ENCODE results near the gene SERPINA1. TPM values are rescaled to one million over a fixed set of nuclear protein-coding genes. Genes with fewer than 3 reads are reported as not detected.

The SERPINA1 gene
- total RNA-seq, 6 experiments from 2014 or later: 0.07 to 0.40 (median 0.17) TPM; not detected in 3

DNA sequence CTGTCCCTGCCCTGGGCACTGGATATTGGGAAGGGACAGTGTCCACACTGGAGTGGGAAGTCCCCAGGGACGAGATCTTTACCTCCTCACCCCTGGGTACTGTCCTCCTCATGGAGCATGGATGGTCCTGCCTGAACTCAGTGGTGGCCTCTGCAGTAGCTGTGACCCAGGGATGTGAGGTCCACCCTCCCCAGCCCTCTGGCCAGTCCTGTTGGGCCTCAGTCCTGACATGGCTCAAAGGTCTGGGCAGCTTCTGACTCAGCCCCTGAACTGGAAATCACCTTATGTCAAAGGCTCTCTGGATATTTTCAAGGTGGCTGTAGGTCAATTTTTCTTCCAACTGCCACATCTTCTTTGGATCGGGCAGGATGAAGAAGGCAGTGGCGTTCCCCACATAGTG, 24.4 kb downstream of the SERPINA1 start:
- TF ChIP-seq, protein P1, sequence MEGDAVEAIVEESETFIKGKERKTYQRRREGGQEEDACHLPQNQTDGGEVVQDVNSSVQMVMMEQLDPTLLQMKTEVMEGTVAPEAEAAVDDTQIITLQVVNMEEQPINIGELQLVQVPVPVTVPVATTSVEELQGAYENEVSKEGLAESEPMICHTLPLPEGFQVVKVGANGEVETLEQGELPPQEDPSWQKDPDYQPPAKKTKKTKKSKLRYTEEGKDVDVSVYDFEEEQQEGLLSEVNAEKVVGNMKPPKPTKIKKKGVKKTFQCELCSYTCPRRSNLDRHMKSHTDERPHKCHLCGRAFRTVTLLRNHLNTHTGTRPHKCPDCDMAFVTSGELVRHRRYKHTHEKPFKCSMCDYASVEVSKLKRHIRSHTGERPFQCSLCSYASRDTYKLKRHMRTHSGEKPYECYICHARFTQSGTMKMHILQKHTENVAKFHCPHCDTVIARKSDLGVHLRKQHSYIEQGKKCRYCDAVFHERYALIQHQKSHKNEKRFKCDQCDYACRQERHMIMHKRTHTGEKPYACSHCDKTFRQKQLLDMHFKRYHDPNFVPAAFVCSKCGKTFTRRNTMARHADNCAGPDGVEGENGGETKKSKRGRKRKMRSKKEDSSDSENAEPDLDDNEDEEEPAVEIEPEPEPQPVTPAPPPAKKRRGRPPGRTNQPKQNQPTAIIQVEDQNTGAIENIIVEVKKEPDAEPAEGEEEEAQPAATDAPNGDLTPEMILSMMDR (IDR thresholded peaks at IDR 0.05): no peak
- H3K4me1 Mint-ChIP-seq (ENCODE audit: low read depth): no peaks in the 10 kb centered on the region
- no peak for DNase-seq
- peaks cover 6% of the 10 kb centered on the region; the same call in 1 of the 2 replicates for H3K9me3 Mint-ChIP-seq
- H3K4me3 Mint-ChIP-seq: no peak overlapping the region
- H3K27ac Mint-ChIP-seq: no peak overlapping the region
- H3K36me3 Mint-ChIP-seq (ENCODE audit: low read depth): no peaks in the 10 kb centered on the region
- H3K27me3 Mint-ChIP-seq (ENCODE audit: insufficient read depth): peaks cover 5% of the 10 kb centered on the region

DNA sequence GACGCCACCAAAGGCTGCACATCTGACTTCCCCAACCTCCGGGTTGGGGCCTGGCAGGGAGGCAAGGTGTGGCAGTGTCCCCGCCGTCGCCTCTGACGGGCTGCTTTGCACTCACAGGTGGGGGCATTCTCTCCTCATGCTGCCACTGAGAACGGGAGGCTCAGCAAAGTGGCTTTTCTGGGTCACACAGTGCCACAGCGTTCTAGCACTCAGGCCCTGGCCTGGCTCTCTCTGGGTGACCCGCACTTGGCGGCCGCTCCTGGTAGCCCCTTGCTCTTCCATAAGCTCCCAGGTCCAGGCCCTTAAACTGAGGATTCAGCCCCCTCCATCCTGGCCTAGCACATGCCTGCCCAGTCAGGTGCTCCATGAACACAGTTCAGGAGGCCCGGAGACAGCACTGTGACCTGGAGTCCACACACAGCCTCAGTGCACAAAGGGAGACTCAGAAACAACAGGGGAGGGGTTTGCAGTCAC, 25.2 kb downstream of the SERPINA1 start:
- no peaks in the 10 kb centered on the region for H3K36me3 Mint-ChIP-seq (ENCODE audit: low read depth)
- DNase-seq: no peak
- H3K4me1 Mint-ChIP-seq (ENCODE audit: low read depth): no peaks in the 10 kb centered on the region
- peaks cover 5% of the 10 kb centered on the region for H3K27me3 Mint-ChIP-seq (ENCODE audit: insufficient read depth)
- no peak overlapping the region for H3K4me3 Mint-ChIP-seq
- peaks cover 6% of the 10 kb centered on the region; the same call in 1 of the 2 replicates for H3K9me3 Mint-ChIP-seq
- H3K27ac Mint-ChIP-seq: no peak overlapping the region
- TF ChIP-seq, protein P1 (IDR thresholded peaks at IDR 0.05): no peak

DNA sequence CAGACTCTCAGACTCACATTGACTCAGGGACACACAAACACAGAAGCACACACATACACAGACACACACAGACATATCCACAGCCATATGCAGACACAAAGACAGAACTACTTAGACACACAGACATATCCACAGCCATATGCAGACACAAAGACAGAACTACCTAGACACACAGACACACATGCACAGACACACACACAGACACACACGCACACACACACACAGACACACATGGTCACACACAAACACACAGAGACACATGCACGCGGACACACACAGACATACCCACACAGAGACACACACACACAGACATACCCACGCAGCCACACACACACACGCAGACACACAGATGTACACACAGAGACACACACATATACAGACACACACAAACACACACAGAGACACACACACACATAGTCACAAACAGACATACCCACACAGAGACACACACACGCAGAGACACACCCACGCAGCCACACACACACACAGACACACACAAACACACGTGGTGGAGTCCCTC, 25.7 kb downstream of the SERPINA1 start:
- TF ChIP-seq, protein P1 (IDR thresholded peaks at IDR 0.05): no peak
- Mint-ChIP-seq H3K4me3 (no peak overlapping the region), H3K4me1 (ENCODE audit: low read depth) (no peaks in the 10 kb centered on the region), H3K27me3 (ENCODE audit: insufficient read depth) (peaks cover 5% of the 10 kb centered on the region), H3K36me3 (ENCODE audit: low read depth) (no peaks in the 10 kb centered on the region), H3K27ac (no peak overlapping the region), H3K9me3 (peaks cover 6% of the 10 kb centered on the region; the same call in 1 of the 2 replicates)
- no peak for DNase-seq

DNA sequence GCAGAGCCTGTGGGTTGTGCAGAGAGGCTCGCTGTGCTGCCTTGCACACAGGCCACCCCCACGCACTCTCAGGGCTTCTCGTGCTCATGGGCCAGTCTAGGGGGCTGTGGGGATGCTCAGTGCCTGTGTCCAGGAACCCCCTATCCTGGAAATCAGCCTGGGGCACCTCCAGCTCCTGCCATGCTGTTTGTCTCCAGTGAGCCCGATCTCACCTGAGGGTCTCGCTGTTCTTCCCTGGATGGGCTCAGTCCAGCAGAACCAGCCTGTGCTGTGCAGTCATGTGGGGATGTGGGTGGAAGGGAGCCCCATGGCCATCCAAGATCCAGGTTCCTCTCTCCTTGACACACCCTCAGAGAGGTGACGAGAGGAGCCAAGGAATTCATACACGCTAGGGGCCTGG, 26.7 kb downstream of the SERPINA1 start:
- TF ChIP-seq, protein P1 (IDR thresholded peaks at IDR 0.05): no peak
- peaks cover 5% of the 10 kb centered on the region for H3K27me3 Mint-ChIP-seq (ENCODE audit: insufficient read depth)
- DNase-seq: no peak
- H3K4me3 Mint-ChIP-seq: no peak overlapping the region
- peaks cover 6% of the 10 kb centered on the region; the same call in 1 of the 2 replicates for H3K9me3 Mint-ChIP-seq
- no peaks in the 10 kb centered on the region for H3K4me1 Mint-ChIP-seq (ENCODE audit: low read depth)
- no peaks in the 10 kb centered on the region for H3K36me3 Mint-ChIP-seq (ENCODE audit: low read depth)
- no peak overlapping the region for H3K27ac Mint-ChIP-seq

DNA sequence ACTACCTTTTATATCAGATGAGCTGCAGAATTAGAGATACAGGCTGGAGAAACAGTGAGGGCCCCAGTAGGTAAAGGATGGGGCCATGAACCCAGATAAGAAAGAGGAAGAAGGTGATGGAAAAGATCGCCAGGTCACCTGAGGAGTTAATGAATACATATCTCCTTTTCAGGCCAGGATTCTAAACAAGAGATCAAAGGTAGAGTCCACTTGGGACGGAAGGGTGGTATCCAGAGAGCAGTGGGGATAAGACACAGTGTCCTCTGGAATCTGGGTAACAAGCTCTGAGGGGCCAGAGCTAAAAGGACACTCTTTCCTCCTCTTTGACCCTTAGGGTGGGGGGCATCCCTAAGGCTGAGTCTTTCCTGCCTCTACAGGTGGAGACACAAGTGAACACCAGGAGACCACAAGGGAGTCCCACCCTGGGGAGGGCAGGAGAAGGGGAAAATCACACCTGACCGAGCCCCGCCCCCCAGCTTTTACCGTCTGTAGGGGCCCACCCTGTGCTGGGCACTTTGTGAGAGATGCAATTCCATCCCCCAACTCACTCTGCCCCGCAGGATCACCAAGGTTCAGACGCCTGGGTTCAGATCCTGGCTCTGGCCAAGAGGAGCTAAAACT, 27.3 kb downstream of the SERPINA1 start:
- no peaks in the 10 kb centered on the region for H3K36me3 Mint-ChIP-seq (ENCODE audit: low read depth)
- no peak for DNase-seq
- H3K9me3 Mint-ChIP-seq: peaks cover 6% of the 10 kb centered on the region; the same call in 1 of the 2 replicates
- no peak overlapping the region for H3K27ac Mint-ChIP-seq
- peaks cover 5% of the 10 kb centered on the region for H3K27me3 Mint-ChIP-seq (ENCODE audit: insufficient read depth)
- no peak overlapping the region for H3K4me3 Mint-ChIP-seq
- no peaks in the 10 kb centered on the region for H3K4me1 Mint-ChIP-seq (ENCODE audit: low read depth)
- TF ChIP-seq, protein P1 (IDR thresholded peaks at IDR 0.05): no peak
